Karpas-422 (cell line): ENCODE measurements around the gene ABHD13. TPM values are rescaled to one million over a fixed set of nuclear protein-coding genes. Genes with fewer than 3 reads are reported as not detected.

ENCODE experiments used
- DNase-seq: peaks from one replicate; pipeline ENCODE4 v3.0.0-alpha.2; 2015
- H2AFZ ChIP-seq: fragments of 200-600 bp; sonication (generic); 2 replicates; pipeline ENCODE4 v1.6.1; 2014; ENCODE audit warnings: antibody characterized with exemption, low read length, mixed read lengths
- H3K27ac ChIP-seq: fragments of 200-600 bp; sonication (generic); 2 replicates; pipeline ENCODE4 v1.5.1; 2014; ENCODE audit warnings: mild to moderate bottlenecking, low read length, moderate library complexity
- H3K27me3 ChIP-seq: fragments of 200-600 bp; sonication (generic); 2 replicates; pipeline ENCODE4 v1.6.1; 2014; ENCODE audit warnings: low read length, mixed read lengths
- H3K36me3 ChIP-seq: fragments of 200-600 bp; sonication (generic); 2 replicates; pipeline ENCODE4 v1.6.1; 2014; ENCODE audit warnings: low read length, mixed read lengths; ENCODE audit not compliant: insufficient read depth
- H3K4me1 ChIP-seq: fragments of 200-600 bp; sonication (generic); 2 replicates; pipeline ENCODE4 v1.6.1; 2014; ENCODE audit warnings: mild to moderate bottlenecking, low read length, mixed read lengths
- H3K4me2 ChIP-seq: fragments of 200-600 bp; sonication (generic); 2 replicates; pipeline ENCODE4 v1.6.1; 2014; ENCODE audit warnings: low read length, low read depth, mild to moderate bottlenecking; ENCODE audit not compliant: poor library complexity, severe bottlenecking
- H3K4me3 ChIP-seq: fragments of 200-600 bp; sonication (generic); 2 replicates; pipeline ENCODE4 v1.5.1; 2014; ENCODE audit warnings: mild to moderate bottlenecking, antibody characterized with exemption, low read length, mixed read lengths
- H3K79me2 ChIP-seq: fragments of 200-600 bp; sonication (generic); 2 replicates; pipeline ENCODE4 v1.6.1; 2014; ENCODE audit warnings: mild to moderate bottlenecking, low read length, mixed read lengths
- H3K9ac ChIP-seq: fragments of 200-600 bp; sonication (generic); 2 replicates; pipeline ENCODE4 v1.6.0; 2014; ENCODE audit warnings: low read length
- H3K9me2 ChIP-seq: fragments of 200-600 bp; sonication (generic), shearing (Covaris generic); replicated peaks from 2 replicates; pipeline ENCODE4 v1.6.0; 2014; ENCODE audit warnings: mild to moderate bottlenecking, low read length, moderate library complexity; ENCODE audit not compliant: insufficient read depth
- H3K9me3 ChIP-seq: fragments of 300-700, 200-600 bp; sonication (generic); 2 replicates; pipeline ENCODE4 v1.6.1; 2014; ENCODE audit warnings: low read length, mixed read lengths
- H4K20me1 ChIP-seq: fragments of 200-600 bp; sonication (generic); 2 replicates; pipeline ENCODE4 v1.6.1; 2014; ENCODE audit warnings: mild to moderate bottlenecking, antibody characterized with exemption, low read length, low read depth; ENCODE audit not compliant: insufficient read depth
- total RNA-seq: library from RNA; depleted of rRNA; stranded (reverse); fragments of >200 nt; shearing (Covaris generic); gene quantifications from 2 replicates; pipeline ENCODE4 v1.2.3, GENCODE V29; 2014; ENCODE audit warnings: low replicate concordance; rRNA removed

ABHD13 gene
- total RNA-seq, 1 experiment from 2014 or later = 10.3 TPM

GRCh38 chr13:108281901-108282300, 63.7 kb downstream of the ABHD13 start:
- Histone ChIP-seq H3K36me3 (no peaks in the 10 kb centered on the region), H3K9me2 (no peaks in the 10 kb centered on the region), H3K9ac (no peak overlapping the region), H3K27ac (no peak overlapping the region), H3K9me3 (no peaks in the 10 kb centered on the region), H3K4me2 (no peak overlapping the region), H4K20me1 (no peaks in the 10 kb centered on the region), H2AFZ (no peak overlapping the region), H3K4me3 (no peak overlapping the region), H3K79me2 (no peaks in the 10 kb centered on the region), H3K4me1 (no peaks in the 10 kb centered on the region), H3K27me3 (no peaks in the 10 kb centered on the region)
- DNase-seq = no peak

- H3K9me2 ChIP-seq = no peaks in the 10 kb centered on the region
- no peak overlapping the region for H2AFZ ChIP-seq
- no peak overlapping the region for H3K9ac ChIP-seq
- H3K9me3 ChIP-seq = no peaks in the 10 kb centered on the region
- H3K36me3 ChIP-seq = no peaks in the 10 kb centered on the region
- DNase-seq = no peak
- H3K27ac ChIP-seq = no peak overlapping the region
- H3K4me2 ChIP-seq = no peak overlapping the region
- no peak overlapping the region for H3K4me3 ChIP-seq
- H3K79me2 ChIP-seq = no peaks in the 10 kb centered on the region
- H3K27me3 ChIP-seq = no peaks in the 10 kb centered on the region
- no peaks in the 10 kb centered on the region for H4K20me1 ChIP-seq
- no peaks in the 10 kb centered on the region for H3K4me1 ChIP-seq
Measured at GRCh38 chr13:108283110-108283509, 64.9 kb downstream of the ABHD13 start.

Other genes starting within 250 kb of the ABHD13 start
- gene LIG4, start 2.9 kb upstream of the ABHD13 start, total RNA-seq = 10.8 and 18.7 TPM in 2 replicates
- 1.1 and 1.3 TPM in 2 replicates for gene TNFSF13B, start 51.3 kb downstream of the ABHD13 start, total RNA-seq